ENCODE measurements around the gene RBM20.
A peak's percentile ranks its signal among the peaks of the same experiment; 100 is the strongest.

The RBM20 gene

GRCh38 chr10:110642204-110643034, 1.7 kb upstream of the RBM20 start:
- no peak overlapping the region for H3K4me3 ChIP-seq (replicated peaks; ENCODE audit: low read depth, low read length)
- no peak for TF ChIP-seq CTCF (IDR thresholded peaks at IDR 0.05; ENCODE audit: low read depth, low read length, missing control alignments)
- DNase-seq (ENCODE audit: extremely low read depth, low read depth): no peak

GRCh38 chr10:110643035-110643652, 992 bp upstream of the RBM20 start:
- no peak for DNase-seq (ENCODE audit: extremely low read depth, low read depth)
- H3K4me3 ChIP-seq (replicated peaks; ENCODE audit: low read depth, low read length): peak overlapping the region; percentile 61
- TF ChIP-seq CTCF (IDR thresholded peaks at IDR 0.05; ENCODE audit: low read depth, low read length, missing control alignments): no peak

GRCh38 chr10:110644598-110645462, 694 bp downstream of the RBM20 start:
- DNase-seq (ENCODE audit: extremely low read depth, low read depth): no peak
- TF ChIP-seq CTCF (IDR thresholded peaks at IDR 0.05; ENCODE audit: low read depth, low read length, missing control alignments): no peak
- H3K4me3 ChIP-seq (replicated peaks; ENCODE audit: low read depth, low read length): peak overlapping the region; percentile 61

- no peak overlapping the region for H3K4me3 ChIP-seq (replicated peaks; ENCODE audit: low read depth, low read length)
- no peak for DNase-seq (ENCODE audit: extremely low read depth, low read depth)
- TF ChIP-seq CTCF (IDR thresholded peaks at IDR 0.05; ENCODE audit: low read depth, low read length, missing control alignments): no peak
Observed at GRCh38 chr10:110646417-110647135, 2.4 kb downstream of the RBM20 start.

- no peak overlapping the region for H3K4me3 ChIP-seq (replicated peaks; ENCODE audit: low read depth, low read length)
- no peak for DNase-seq (ENCODE audit: extremely low read depth, low read depth)
- TF ChIP-seq CTCF (IDR thresholded peaks at IDR 0.05; ENCODE audit: low read depth, low read length, missing control alignments): no peak
Observed at GRCh38 chr10:110647136-110647430, 2.9 kb downstream of the RBM20 start.

- TF ChIP-seq CTCF (IDR thresholded peaks at IDR 0.05; ENCODE audit: low read depth, low read length, missing control alignments): no peak
- H3K4me3 ChIP-seq (replicated peaks; ENCODE audit: low read depth, low read length): no peak overlapping the region
- no peak for DNase-seq (ENCODE audit: extremely low read depth, low read depth)
Observed at GRCh38 chr10:110648692-110649346, 4.7 kb downstream of the RBM20 start.
